HG03565 (cell line): ENCODE data around the gene IFITM10.

ENCODE experiments used
- ATAC-seq: cut with Tn5 transposase; IDR thresholded peaks from one replicate; pipeline ENCODE4 v1.9.1; 2021; ENCODE audit warnings: mild to moderate bottlenecking, moderate library complexity; ENCODE audit not compliant: unreplicated experiment

Gene IFITM10

DNA sequence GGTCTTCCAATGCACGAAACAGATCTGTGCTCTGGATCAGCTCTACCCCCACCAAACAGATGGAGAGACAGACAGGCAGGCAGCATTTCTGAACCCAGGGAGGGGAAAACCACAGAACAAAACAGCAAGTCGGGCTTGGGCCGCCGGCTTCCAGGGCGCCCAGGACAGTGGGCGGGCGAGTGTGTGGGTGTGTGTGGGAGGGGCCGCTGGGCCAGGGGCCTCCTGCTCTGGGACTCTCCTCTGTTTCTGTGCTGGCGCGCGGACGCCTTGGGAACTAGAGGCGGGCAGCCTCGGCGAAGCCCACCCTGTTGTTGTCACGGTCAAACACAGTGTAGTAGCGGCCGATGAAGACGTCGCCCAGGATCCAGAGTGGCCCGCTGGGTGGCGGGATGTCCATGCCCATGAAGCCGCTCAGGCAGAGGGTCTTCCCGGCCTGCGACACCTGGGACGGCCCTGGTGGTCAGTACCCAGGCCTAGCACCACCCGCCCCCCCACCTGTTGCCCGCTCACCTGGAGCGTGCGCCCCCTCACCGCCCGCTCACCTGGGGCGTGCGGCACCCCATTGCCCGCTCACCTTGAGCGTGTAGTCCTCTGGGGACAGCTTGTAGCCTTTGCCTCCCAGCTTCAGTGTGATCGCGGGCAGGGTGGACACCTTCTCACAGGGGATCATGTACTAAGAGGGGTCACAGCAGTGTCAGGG, 3.0 kb upstream of the IFITM10 start:
- ATAC-seq = no peak

DNA sequence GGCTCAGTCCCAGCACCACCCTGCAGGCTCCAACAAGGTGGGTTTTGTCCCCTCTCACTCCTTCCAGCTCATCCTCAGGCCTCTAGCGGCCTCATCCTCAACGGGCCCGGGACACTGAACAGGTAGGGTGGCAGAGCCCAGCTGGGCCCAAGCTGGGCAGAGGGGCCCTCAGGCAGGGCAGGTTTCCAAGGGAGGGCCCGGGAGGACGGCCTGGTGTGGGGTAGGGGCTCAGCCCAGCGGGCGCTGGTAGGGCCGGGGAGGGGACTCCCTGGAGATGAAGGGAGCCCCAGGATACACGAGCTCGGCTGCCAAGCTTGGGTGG, 2.5 kb upstream of the IFITM10 start:
- ATAC-seq = no peak

DNA sequence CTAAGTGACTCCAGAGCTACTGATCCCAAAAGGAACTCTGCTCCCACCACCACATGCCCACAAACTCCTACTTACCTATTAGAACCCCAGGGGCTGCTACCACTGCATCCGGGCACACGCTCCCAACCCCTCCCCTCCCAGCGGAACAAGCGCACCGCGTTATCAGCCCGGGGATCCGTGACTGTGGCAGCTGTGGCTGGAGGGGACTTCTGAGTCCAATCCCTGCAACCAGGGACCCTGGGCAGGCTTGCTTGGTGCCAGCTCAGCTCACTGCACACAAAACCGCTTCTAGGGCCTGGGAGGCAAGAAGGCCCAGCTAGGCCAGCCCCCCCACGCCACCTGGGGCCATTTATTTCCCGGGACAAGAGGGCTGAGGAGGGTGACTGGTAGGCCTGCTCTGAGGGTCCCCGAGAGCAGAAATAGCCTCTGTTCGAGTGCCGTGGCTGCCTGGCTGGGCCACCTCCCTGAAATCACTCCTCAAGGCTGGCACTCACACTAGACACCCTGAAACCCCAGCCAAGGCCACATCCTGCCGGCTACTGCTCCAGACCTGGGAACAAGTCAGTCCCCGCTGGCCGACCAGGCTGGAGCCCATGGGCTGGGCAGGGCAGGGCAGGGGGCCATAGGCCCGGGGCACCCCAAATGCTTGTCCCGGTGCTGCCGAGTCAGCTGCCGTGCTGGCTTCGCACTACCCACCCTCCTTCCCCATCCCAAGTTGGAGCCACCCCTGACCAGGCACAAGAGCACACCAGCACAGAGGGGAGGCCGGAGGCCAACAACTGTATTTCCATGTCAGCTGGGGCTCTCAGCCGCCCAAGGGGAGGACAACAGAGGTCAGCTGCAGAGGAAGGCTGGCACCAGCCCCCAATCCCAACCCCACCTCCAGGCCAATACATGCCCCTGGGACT, 1.9 kb upstream of the IFITM10 start:
- ATAC-seq = no peak

DNA sequence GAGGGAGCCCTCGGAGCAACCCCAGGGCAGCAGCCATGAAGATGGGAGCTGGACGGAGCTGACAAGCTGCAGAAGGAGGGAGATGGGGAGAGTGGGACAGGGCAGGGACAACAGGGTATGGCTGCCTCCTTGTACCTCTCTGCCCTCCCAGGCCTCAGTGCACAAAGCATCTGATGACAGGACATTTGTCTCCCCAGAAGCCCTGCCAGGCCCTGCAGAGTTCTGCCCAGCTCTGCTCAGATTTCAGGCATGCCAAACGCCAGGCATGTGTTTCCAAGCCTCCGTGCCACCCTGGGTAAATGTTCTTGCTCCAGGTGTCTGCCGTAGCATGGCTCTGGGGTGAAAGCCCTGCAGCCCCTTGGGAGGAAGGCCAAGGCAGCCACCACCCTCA, 1.1 kb upstream of the IFITM10 start:
- no peak for ATAC-seq

DNA sequence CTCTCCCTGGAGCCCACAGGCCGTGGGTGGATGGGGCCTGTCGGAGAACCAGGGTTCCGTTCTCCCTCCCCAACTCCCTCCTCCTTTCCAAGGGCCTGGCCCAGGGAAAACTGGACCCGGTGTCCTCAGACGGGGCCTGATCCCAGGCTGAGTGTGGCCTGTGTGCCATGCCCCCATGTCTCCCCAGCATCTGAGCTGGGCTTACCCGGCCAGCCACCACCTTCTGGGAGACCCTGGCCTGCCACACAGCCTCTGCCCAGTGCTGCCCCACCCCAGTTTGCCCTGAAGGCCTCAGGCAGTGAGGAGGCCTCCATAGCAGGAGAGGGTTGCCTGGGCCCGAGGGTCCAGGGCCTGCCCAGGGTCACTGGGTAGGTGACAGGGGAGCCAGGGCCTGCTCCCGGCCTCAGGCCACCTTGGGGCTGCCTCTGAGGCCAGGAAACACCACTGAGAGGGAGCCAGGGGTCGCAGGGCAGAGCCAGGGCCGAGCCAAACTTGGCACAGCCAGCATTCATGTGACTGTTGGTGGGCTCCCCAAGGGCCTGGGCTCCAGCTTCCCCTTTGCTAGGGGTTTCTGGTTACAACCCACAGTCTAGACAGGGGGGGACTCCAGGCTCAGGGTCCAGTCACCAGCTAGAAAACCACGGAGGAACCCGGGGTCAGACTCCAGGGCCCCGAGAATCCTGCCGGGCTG, 590 bp upstream of the IFITM10 start:
- ATAC-seq = no peak

DNA sequence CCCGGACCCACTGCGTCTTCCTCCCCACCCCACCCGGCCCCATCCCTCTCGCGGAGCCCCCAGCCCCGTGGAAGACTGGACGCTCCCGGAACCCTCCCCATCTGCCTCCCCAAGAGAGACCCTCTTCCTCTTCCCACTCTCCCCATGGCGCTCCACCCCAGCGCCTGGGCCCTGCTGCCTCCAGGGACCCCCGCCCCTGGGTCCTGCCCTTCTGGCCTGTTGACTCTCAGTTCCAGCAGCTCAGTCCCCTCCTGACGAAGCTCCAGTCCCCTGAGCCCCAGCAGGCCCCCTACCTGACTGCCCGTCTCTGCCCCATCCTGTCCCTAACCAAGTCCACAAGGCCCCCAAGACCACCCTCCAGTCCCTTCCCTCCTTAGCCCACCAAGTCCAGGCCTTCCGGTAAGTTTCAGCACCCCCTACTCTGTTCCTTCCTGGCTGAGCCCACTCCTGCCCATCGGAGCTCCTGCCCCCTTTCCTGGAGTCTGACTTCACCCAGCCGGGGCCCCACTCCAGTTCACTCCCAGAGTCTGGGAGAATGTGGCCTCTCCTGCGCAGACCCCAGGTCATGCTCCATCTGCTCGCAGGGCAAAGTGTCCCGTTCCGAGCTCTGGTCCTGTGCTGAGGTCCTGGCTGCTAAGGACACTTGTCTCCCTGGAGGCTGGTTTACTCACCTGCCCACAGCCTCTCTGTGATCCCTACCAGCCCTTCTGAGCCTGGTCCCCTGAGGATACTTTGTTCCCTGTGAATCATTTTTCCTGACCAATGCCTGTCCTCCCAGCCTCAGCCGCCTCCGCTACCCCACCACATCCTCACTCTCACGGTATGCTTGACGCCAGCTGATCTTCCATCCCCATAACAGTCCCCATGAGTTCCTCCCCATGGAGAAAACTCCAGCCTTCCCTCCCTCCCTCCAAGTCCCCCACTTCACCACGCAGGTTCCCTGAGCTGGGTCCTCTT, 722 bp downstream of the IFITM10 start:
- no peak for ATAC-seq

DNA sequence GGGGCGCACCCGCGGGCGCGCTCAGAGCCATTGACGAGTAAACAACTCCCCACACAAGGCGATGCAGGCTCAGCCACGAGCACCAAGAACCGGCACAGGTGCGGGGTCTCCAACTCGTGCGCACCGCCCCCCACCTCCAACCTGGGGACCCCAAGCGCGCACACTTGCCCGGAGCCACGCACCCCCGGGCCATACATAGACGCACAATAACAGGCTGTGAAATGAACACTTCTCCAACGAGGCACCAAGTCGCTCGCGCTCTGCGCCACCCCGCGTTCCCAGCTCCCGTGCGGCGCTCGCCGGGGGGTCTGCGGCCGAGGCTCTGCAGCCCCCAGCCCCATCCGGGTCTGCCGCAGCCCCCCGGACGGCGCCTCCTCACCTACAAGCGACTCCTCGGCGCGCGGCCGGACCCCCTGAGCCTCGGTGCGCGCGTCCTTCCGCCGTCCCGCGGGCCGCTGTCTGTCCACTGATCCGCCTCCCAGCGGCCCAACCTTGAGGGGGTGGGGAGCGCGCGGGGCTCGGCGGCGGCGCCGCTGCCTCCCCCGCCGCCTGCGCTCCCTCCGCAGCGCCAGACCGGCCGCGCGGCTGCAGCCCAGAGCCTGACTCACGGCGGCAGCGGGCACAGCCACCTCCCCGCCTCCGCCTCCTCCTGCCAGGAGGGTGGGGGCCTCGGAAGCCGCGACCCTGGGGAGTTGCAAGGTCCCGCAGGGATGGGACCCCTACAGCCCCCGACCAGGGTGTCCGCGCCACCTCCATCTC, 1.6 kb downstream of the IFITM10 start:
- ATAC-seq = no peak

DNA sequence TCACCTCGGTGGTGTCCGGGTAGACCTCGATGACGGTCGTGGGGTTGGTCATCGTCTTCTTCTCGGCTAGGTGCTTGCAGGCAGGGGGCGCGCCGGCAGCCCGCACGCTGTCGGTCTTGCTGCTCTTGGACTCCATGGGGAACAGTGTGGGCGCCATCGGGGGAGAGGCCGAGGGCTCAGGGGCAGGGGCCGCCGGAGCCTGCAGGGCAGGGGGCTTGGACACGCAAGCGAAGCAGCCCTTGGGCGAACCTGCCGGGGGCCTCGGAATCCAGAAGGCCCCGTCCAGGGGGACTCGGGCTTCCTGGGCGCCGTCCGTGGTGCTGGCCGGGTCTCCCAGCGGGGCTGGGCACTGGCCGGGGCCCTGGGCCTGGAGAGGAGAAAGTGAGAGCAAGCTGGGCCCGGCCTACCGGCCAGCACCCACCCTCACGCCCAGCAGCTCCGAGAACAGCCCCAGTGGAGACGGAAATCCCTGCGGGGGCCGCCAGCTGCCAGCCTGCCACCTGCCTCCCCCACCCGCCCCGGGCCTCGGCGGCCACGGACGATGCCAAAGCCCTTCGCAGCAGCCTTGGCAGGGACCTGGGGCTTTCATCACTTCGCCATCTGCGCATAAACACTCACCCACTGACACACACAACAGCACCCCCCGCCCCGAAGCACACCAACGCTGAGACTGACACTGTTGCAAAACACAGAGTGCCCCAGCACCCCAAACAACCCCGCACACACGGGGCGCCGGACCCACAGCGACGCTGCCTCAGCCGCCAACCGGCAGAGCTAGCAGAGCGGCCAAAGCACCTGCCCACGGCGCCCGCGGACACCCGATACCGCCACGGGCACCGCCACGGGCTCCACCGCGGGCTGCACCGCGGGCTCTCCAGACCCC, 2.4 kb downstream of the IFITM10 start:
- no peak for ATAC-seq

DNA sequence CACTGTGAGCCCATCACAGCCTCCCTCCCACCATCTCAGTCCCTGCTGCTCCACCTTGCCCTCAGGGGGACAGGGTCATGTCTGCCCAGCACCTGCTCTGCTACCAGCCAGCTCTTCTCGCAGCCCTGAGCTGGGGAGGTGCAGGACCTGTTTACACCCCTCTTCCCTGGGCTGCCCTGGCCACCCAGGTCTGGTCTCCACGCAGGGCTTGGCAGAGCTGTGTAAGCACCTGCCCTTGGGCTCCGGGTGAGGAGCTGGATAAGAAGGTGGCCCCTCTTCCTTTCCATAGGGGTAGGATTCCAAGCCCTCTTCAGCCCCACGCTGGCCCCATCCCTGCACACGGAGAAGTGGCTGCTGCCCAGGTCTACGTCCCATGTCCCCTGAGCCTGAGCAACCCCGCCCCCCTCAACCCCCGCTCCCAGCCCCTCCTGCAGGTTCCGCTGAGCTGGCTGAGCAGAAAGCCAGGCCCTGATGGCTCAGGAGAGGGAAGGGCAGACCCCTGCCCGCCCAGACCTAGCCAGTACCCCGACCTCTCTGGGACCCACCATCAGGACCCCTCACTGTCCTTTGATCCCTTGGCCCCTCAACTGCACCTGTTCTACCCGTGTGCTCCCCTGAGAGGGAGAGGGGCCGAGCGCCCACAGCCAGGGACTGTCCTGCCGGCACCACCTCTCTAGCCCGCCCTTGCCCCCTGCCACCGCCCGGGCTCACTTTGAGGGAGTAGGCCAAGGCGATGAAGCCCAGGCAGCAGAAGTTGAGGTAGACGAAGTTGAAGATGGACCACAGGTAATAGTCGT, 3.2 kb downstream of the IFITM10 start:
- no peak for ATAC-seq

DNA sequence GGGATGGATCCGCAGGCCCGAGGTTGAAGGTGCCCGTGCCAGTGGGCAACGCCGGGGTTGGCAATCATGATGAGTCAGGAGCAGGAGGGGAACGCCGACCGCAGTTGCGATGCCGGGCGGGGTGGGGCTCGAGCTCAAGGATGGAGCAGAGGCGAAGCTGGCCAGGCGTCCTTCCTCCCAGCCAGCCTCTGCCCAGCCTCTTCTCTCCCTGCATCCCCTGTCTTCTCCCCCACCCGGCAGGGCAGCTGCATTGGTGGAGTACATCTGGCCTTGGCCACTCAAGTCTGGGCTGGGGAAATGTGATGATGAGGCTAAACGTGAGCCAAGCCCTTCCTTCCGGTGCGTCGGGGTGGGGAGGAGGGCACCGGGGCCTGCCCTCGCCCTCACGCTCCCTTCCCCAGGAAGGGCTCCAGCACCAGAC, 3.9 kb downstream of the IFITM10 start:
- no peak for ATAC-seq

DNA sequence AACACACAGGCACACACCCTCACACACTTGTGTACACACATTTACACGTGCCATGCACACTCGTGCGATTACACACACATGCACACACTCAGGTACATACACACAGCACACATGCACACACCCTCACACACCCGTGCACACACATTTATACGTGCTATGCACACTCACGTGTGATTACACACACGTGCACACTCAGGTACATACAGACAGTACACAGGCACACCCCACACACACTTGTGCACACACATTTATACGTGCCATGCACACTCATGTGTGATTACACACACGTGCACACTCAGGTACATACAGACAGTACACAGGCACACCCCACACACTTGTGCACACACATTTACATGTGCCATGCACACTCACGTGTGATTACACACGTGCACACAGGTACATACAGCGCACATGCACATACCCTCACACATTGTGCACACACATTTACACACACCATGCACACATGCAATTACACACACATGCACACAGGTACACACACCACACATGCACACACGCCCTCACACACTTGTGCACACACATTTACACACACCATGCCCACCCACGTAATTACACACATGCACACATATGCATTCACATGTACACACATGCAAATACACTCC, 4.6 kb downstream of the IFITM10 start:
- ATAC-seq = no peak

DNA sequence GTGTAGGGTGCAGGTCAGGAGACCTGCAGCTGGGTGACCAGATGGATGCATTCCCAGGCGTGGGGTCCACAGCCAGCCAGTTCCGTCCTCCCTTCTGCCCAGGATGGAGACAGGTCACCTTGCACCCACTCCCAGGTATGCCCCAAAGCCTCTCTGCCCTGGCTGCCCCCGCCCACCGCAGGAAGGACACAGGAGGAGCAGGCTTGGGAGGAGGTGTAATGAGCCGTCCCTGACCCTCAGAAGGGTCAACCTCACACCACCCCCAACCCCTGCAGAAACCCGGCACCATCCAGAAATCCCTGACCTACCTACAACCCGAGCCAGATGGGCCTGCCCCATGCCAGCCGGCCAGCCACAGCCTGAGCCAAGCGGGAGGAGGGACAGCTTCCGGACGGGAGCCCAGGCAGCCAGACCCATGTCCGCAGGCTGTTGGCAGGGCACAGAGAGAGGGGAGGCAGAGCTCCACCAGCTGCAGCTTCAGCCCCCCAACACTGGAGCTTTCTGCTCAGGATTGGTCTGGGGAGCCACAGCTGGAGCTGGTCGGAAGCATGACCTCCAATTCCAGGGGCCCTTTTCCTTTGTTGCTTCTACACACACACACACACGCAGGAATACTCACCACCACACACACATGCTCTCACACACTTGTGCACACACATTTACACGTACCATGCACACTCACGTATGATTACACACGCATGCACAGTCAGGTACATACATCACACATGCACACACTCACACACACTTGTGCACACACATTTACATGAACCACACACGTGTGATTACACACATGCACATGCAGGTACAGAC, 5.3 kb downstream of the IFITM10 start:
- no peak for ATAC-seq

DNA sequence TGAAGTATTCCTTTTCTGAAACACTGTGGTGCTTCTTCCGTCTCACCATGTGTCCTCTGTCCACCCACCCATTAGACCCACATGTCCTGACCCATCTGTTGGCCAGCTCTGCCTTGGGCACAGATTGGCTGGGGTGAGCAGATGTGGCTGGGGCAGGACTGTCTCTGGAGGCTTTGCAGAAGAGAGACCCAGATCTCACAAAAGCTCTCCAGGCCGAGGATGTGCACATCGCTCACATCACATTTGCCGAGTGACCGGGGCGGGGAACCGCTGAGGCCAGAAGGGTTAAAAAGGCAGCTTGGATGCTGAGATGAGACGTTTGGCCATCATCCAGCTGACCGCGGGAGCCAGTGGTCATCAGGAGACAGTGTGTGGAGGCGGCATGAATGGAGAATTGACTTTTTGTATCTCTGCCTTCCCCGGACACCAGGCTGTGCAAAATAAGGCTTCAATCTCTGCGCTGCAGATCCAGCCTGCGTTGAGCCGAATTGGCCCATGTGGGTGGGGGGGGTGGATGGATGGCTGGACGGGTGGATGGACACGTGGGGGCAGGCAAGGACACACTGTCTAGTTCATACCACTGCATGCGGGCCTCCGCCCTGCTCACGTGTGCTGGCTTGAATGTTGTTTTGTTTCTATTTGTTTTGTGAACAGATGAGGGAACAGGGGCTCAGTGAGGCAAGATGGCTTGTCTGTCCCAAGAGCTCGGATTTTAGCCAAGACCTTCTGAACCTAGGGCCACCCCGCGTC, 6.1 kb downstream of the IFITM10 start:
- no peak for ATAC-seq

DNA sequence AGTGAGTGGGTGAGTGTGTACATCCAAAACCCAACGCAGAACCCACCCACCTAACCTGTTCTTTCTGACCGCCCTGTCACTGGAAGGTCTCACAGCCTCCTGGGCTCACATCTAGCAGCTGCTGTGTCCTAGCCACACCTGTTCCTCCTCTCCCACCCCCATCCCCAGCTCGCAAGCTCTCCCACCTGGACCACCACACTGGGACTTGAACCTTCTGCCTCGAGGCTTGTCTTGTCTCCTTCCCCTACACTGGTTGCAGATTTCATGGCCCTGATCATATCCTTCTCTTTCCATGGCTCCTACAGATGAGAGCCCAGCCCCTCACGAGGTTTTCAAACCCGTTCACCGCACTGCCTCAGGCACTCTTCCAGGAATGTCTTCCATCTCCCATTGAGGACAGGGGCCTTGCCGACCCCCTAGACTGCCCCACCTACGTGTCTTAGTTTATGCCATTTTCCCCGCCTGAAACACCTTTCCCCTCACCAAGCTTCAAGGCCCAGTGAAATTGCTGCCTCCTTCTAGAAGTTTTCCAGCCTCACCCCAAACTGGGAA, 6.7 kb downstream of the IFITM10 start:
- no peak for ATAC-seq

DNA sequence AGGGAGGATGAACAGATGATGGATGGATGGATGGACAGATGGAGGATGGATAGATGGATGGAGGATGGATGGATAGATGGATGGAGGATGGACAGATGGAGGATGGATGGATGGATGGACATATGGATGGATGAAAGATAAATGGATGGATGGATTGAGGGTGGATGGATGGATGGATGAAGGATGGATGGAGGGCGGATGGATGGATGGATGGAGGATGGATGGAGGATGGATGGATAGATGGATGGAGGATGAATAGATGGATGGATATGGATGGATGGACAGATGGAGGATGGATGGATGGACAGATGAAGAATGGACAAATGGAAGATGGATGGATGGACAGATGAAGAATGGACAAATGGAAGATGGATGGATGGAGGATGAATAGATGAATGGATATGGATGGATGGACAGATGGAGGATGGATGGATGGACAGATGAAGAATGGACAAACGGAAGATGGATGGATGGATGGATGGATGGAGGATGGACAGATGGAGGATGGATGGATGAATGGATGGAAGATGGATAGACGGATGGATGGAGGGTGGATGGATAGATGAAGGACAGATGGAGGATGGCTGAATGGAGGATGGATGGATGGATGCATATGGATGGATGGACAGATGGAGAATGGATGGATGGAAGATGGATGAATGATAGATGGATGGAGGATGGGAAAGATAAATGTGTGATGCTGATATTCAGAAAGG, 7.4 kb downstream of the IFITM10 start:
- ATAC-seq = no peak
